ENCODE measurements around the gene PLEKHA7.

The PLEKHA7 gene

DNA sequence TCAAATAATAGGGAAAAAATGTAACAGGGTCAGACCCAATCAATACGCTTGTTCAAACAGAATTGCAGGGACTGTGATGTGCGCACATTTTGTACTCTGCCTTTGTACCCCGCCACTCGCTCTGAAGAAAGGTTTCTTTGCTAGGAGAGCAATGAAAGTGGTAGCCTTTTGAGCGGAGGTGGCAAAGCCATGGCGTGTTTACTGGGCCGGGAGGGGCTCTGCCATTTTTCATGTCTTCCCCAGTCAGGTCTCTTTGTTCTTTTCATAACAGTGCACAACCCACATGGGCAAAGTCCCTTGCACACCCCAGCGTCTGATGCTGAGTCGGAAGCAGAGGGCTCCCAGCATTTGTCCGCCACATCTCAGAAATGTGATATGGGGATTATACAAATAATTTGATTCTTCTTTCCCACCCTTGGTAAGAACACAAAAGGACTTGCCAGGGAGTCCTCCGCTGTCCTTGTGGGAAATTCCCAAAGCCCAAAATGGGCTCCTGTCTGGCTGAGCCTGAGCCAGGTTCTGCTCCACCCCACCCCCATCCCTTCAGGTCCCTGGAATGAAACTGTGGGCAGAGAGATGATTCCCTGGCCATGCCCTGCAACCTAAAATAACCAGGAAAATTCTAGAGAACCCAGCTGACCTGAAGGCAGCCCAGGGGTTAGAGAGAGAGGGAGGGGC lies 239.1 kb downstream of the PLEKHA7 start:
- H3K4me3 ChIP-seq (ENCODE audit: low read length) = no peak overlapping the region

DNA sequence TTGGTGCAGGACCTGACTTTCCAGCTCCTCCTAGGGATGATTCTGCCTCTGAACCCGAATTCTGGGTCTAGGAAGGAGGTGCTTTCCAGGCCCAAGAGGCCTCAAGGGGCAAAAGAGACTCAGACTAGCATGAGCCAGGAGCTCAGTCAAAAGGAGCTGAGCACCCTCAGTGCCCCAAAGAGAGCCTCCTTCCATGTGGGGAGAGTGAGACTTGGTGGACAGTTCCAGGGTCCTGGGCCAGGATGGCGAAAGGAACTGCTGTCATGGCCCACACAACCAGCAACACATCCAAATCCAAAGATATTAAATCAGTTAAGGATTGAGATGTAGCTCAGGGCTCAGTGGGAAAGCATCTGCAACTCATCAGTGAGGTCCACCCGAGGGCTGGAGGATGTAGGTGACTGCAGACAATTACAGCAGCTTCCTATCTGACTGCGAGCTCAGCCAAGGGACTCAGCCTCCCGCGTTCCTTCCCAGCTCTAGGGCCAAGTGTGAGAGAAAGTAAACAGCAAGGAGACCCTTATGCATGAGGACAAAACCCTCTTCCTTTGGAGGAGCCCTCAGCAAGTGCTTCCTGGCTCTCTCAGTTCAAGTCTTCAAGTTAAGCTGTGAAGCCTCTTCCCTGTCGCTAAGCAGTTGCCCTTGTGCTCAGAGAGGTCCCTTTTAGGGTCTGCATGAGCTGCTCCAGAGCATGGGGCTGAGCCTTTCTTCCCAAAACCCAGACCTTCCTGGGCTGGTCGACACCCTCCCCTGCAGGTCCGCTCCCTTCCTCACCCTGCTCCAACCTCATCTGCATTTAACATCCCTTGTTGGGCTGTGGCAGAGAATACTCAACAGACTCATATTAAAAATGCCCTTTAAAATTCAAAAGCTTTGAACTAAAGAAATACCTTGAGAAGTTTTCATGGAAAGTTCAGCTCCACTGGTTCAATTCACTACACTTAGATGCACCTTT lies 240.0 kb downstream of the PLEKHA7 start:
- H3K4me3 ChIP-seq (ENCODE audit: low read length) = no peak overlapping the region
- no peak for TF ChIP-seq ZNF274 (IDR thresholded peaks at IDR 0.05; ENCODE audit: low read depth, low read length)

More for the DNA sequence above, 239.1 kb downstream of the PLEKHA7 start:
- no peak for TF ChIP-seq ZNF274 (IDR thresholded peaks at IDR 0.05; ENCODE audit: low read depth, low read length)

DNA sequence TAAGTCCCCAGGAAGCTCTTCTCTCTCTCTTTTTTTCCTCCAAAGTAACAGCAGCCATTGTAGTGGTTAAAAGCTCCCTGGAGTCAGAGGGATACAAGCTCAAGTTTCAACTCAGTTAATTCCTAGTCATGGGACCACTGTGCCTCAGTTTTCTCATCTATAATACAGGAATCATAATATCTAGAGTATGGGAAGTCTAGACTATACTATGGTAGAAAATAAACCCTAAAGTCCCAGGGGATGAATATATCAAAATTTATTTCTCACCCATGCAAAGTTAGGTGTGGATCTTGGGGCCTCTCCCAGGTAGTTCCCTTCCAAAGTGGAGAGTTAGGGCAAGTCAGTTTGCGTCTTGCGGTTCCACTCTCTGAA lies 242.1 kb downstream of the PLEKHA7 start:
- TF ChIP-seq ZNF274 (IDR thresholded peaks at IDR 0.05; ENCODE audit: low read depth, low read length) = no peak
- no peak overlapping the region for H3K4me3 ChIP-seq (ENCODE audit: low read length)

DNA sequence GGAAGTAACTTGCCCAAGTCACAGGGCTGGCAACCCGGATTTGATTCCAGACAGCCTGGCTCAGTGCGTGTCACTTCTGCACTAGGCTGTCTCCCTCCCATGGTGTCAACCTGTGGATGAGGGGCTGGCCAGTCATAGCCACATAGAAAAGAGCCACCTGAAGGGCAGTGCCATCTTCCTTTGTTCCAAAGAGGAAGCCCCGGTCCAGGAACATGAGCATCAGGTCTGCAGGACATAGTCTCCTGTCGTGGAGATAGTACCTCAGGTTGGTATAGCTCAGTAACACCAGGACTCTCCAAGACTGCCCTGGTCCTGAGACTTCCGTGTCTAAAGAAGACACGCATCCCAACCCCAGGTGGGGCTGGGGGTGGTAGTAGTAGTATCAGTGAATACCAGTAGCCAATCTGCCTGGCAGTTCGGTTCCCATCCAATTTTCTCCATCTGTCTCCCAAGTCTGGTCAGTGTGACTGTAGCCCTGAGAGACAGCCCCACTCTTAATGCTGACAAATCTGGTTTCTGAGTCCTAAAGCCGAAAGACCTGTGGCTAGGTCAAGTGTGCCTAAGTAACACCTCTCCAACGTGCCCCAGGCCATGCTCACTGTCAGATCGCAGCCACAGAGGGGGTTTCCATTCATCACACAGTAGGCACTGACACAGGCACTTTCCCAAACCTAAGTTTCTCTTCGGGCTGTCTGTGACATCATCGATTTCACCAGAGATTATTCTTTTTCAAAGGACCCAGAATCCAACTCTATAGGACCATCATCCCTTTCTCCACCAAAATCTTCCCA lies 242.7 kb downstream of the PLEKHA7 start:
- TF ChIP-seq ZNF274 (IDR thresholded peaks at IDR 0.05; ENCODE audit: low read depth, low read length) = no peak
- no peak overlapping the region for H3K4me3 ChIP-seq (ENCODE audit: low read length)

DNA sequence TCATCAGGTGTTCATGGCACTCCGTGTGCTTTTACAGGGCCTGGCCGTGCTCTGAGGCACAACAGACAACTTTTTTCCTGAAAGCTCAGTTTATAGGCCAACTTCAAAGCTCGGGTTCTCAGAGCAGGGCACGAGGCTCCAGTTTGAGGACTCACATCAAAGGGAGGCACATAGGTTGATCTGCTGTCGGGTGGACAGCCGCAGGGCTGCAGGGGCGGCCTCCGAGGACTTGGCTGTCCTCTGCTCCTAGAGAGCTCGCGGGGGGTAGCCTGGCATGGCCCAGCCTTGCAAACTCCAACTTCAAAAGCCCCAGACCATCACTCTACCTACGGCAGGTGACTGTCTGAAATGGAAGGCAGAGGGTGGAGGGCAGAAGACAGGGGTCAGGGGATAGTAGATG lies 244.2 kb downstream of the PLEKHA7 start:
- TF ChIP-seq ZNF274 (IDR thresholded peaks at IDR 0.05; ENCODE audit: low read depth, low read length) = no peak

DNA sequence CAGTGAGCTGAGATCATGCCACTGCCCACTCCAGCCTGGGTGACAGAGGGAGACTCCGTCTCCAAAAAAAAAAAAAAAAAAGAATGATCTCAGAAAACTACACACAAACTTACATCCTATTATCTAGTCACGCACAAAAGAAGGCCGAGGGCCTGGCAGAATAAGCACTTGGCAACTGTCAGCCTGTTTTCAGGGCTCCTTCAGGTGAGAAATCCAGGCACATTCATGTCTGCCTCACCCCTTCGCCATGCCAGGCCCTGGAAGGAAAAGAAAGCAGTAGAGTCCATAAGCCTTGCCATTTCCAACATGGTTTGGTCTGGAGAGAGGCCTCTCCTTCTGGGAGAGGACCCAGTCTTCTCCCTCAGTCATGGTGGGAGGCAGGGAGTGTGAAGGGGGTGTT lies 244.8 kb downstream of the PLEKHA7 start:
- TF ChIP-seq ZNF274 (IDR thresholded peaks at IDR 0.05; ENCODE audit: low read depth, low read length) = no peak
- no peak overlapping the region for H3K4me3 ChIP-seq (ENCODE audit: low read length)

More for the DNA sequence above, 244.2 kb downstream of the PLEKHA7 start:
- H3K4me3 ChIP-seq (ENCODE audit: low read length) = no peak overlapping the region

DNA sequence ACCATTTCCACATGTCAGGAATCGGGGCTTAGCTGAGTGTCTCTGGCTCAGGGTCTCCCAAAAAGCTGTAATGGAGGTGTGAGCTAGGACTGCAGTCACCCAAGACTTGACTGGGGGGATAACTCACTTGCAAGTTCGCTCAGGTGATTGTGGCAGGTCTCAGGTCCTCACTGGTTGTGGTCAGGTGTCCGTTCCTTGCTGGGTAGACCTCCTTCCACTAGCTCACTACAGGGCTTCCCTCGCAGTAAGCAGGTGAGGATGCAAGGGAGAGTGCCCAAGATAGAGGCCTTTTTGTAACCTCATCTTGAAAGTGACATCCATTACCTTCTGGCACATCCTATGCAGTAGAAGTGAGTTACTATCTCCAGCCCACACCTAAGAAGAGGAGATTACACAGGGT lies 246.3 kb downstream of the PLEKHA7 start:
- H3K4me3 ChIP-seq (ENCODE audit: low read length) = no peak overlapping the region
- no peak for TF ChIP-seq ZNF274 (IDR thresholded peaks at IDR 0.05; ENCODE audit: low read depth, low read length)

DNA sequence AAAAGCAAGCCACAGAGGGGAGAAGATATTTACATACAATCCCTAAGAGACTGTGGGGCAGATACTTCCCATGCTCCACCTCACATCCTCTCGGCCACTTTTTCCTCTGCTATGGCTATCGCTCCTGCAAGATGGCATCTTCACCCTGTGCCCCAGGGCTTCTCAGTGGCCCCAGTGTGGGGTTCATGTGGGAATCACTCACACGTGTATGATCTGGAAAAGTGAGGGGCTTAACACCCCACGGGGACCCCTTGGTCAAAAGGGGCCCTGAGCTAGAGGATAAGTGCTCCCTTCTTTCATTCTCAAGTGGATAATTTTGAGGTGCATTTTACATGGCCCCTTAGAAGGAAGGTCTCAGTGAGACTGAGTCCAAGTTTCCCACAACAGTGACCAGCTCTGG lies 247.1 kb downstream of the PLEKHA7 start:
- no peak overlapping the region for H3K4me3 ChIP-seq (ENCODE audit: low read length)
- no peak for TF ChIP-seq ZNF274 (IDR thresholded peaks at IDR 0.05; ENCODE audit: low read depth, low read length)

DNA sequence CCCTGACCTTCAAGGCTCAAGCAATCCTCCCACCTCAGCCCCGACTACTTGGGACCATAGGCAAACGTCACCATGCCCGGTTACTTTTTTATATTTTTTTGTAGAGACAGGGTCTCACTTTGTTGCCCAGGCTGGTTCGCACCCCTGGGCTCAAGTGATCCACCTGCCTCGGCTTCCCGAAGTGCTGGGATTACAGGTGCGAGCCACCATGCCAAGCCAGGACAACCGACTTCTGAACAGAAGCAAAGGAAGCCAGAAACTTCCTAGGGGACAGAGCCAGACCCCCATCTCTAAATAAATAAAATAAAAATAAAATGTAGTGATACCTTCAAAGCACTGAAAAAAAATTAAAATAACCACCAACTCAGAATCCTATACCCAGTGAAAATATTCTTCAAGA lies 249.3 kb downstream of the PLEKHA7 start:
- H3K4me3 ChIP-seq (ENCODE audit: low read length) = no peak overlapping the region
- no peak for TF ChIP-seq ZNF274 (IDR thresholded peaks at IDR 0.05; ENCODE audit: low read depth, low read length)

DNA sequence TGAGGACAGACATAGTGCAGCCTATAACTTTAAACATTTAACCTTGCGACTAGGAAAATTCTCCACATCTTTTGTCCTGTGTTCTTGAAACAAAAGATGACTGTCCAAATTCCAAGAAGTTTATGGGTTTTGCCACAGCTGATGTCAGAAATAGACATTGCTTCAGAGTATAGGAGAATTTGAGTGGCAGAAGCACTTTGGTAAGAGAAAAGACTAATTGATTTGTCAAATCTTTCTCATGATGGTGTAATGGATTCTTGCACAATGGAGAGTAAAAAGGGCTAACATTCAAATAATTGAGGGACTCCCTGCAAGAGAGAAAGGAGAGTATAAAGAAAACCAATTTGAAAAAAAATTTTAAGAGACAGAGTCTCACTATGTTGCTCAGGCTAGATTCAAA lies 250.5 kb downstream of the PLEKHA7 start:
- TF ChIP-seq ZNF274 (IDR thresholded peaks at IDR 0.05; ENCODE audit: low read depth, low read length) = no peak
- H3K4me3 ChIP-seq (ENCODE audit: low read length) = no peak overlapping the region

DNA sequence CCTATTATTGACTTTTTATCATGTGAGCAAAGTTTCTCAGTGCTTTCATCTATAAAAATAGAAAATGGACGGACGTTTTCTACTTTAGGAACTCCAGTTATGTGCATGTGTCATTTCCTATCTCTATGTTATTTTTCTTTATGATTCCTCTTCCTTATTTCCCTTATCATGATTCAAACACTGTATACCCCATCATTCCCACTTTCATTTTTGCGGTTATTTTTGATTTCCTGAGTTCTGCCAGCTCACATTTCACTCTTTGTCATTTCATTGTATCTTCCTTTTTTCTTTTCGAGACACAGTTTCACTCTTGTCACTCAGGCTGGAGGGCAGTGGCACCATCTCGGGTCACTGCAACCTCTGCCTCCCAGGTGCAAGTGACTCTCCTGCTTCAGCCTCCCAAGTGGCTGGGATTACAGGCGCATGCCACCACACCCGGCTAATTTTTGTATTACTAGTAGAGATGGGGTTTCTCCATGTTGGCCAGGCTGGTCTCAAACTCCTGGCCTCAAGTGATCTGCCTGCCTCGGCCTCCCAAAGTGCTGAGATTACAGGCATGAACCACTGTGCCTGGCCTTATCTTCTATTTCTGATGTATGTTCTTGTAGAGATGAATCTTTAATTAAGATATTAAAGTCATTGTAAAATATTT lies 254.2 kb downstream of the PLEKHA7 start:
- no peak for TF ChIP-seq ZNF274 (IDR thresholded peaks at IDR 0.05; ENCODE audit: low read depth, low read length)
- no peak overlapping the region for H3K4me3 ChIP-seq (ENCODE audit: low read length)

DNA sequence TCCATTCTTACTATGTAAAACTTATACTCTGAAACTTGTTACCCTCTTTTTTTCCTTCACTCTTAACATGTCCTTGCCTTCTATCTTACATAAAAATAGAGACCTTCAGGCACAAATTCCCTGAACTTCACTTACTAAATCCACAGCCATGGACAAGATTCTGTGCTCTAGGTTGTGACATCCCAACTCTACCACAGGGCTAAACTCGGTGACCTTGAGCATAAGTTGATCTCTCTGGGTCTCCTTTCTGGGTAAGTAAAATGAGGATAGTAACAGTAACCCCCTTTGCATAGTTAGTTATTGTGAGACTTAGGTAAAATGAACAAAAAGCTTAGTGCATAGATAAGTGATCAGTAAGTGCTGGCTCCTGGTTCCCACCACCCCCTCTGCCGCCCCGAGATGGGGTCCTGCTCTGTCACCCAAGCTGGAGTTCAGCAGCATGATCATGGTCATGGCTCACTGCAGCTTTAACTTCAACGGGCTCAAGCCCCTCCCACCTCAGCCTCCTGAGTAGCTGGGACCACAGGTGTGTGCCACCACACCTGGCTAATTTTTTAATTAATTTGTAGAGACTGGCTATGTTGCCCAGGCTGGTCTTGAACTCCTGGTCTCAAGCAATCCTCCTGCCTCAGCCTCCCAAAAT lies 255.7 kb downstream of the PLEKHA7 start:
- H3K4me3 ChIP-seq (ENCODE audit: low read length) = no peak overlapping the region
- TF ChIP-seq ZNF274 (IDR thresholded peaks at IDR 0.05; ENCODE audit: low read depth, low read length) = no peak

DNA sequence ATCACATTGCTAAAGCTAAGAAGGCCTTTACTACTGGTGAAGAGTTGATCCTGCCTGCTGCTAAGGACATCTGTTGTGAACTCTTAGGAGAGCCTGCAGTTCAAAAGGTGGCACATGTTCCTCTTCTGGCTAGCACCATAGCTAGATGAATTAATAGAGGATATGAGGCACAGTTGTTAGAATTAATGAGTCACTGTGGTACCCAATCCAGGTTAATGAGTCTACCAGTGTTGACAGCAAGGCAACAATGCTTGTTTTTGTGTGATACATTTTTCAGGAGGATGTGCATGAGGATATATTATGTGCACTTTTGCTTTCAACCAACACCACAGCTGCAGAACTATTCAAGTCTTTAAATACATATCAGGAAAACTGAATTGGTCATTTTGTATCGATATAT lies 263.8 kb downstream of the PLEKHA7 start:
- H3K4me3 ChIP-seq (ENCODE audit: low read length) = no peak overlapping the region

More for the DNA sequence above, 263.8 kb downstream of the PLEKHA7 start:
- TF ChIP-seq ZNF274 (IDR thresholded peaks at IDR 0.05; ENCODE audit: low read depth, low read length) = no peak
